HEK293 (cell line): ENCODE data around the gene NPR3.

Experiments
- BCL11B ChIP-seq: fragments of 450-650 bp; formaldehyde crosslinking; IDR thresholded peaks from 2 replicates; pipeline ENCODE4 v1.5.1; 2016; ENCODE audit warnings: low read depth, missing biosample characterization, missing genetic modification characterization
- HOXD13 ChIP-seq: sonication (generic); formaldehyde crosslinking; IDR thresholded peaks from 2 replicates; pipeline ENCODE4 v1.8.0; 2022; ENCODE audit warnings: missing genetic modification reagents, borderline replicate concordance
- KLF1 ChIP-seq: fragments of 450-650 bp; formaldehyde crosslinking; IDR thresholded peaks from 2 replicates; pipeline ENCODE4 v1.5.1; 2016; ENCODE audit warnings: missing biosample characterization, missing genetic modification characterization
- KLF10 ChIP-seq: fragments of 450-650 bp; IDR thresholded peaks from 2 replicates; pipeline ENCODE4 v1.5.1; 2018; ENCODE audit warnings: missing biosample characterization, mild to moderate bottlenecking, missing genetic modification characterization
- SETDB1 ChIP-seq: IDR thresholded peaks from one replicate; pipeline ENCODE4 v1.6.1; 2017; ENCODE audit warnings: mild to moderate bottlenecking, low read length, moderate library complexity, mixed read lengths; ENCODE audit not compliant: insufficient read length
- TRIM28 ChIP-seq: IDR thresholded peaks from 2 replicates; pipeline ENCODE4 v1.6.1; 2011; ENCODE audit warnings: low read length, control low read depth, borderline replicate concordance
- ZNF10 ChIP-seq: fragments of 450-650 bp; formaldehyde crosslinking; IDR thresholded peaks from 2 replicates; pipeline ENCODE4 v1.5.1; 2017; ENCODE audit warnings: missing biosample characterization, missing genetic modification characterization
- ZNF138 ChIP-seq: fragments of 450-650 bp; formaldehyde crosslinking; IDR thresholded peaks from 2 replicates; pipeline ENCODE4 v1.5.1; 2016; ENCODE audit warnings: missing biosample characterization, missing genetic modification characterization, borderline replicate concordance
- ZNF155 ChIP-seq: fragments of 450-650 bp; formaldehyde crosslinking; IDR thresholded peaks from 2 replicates; pipeline ENCODE4 v1.5.1; 2016; ENCODE audit warnings: missing biosample characterization, missing genetic modification characterization
- ZNF19 ChIP-seq: fragments of 450-650 bp; formaldehyde crosslinking; IDR thresholded peaks from 2 replicates; pipeline ENCODE4; 2016; ENCODE audit warnings: missing biosample characterization, missing genetic modification characterization, low read depth
- ZNF221 ChIP-seq: fragments of 450-650 bp; formaldehyde crosslinking; IDR thresholded peaks from 2 replicates; pipeline ENCODE4 v1.5.1; 2017; ENCODE audit warnings: missing biosample characterization, missing genetic modification characterization, borderline replicate concordance
- ZNF335 ChIP-seq: fragments of 450-650 bp; formaldehyde crosslinking; conservative IDR thresholded peaks from 2 replicates; pipeline ENCODE4 v1.5.1; 2016; ENCODE audit warnings: missing biosample characterization, missing genetic modification characterization
- ZNF37A ChIP-seq: fragments of 450-650 bp; IDR thresholded peaks from 2 replicates; pipeline ENCODE4 v1.5.1; 2018; ENCODE audit warnings: missing biosample characterization, missing genetic modification characterization
- ZNF426 ChIP-seq: fragments of 450-650 bp; formaldehyde crosslinking; IDR thresholded peaks from 2 replicates; pipeline ENCODE4 v1.5.1; 2017; ENCODE audit warnings: missing biosample characterization, missing genetic modification characterization, mild to moderate bottlenecking, inconsistent platforms, moderate library complexity
- ZNF501 ChIP-seq: fragments of 450-650 bp; formaldehyde crosslinking; IDR thresholded peaks from 2 replicates; pipeline ENCODE4 v1.5.1; 2016; ENCODE audit warnings: missing biosample characterization, missing genetic modification characterization
- ZNF585B ChIP-seq: fragments of 450-650 bp; formaldehyde crosslinking; IDR thresholded peaks from 2 replicates; pipeline ENCODE4 v1.5.1; 2016; ENCODE audit warnings: missing biosample characterization, missing genetic modification characterization
- ZNF623 ChIP-seq: fragments of 450-650 bp; formaldehyde crosslinking; IDR thresholded peaks from 2 replicates; pipeline ENCODE4 v1.5.1; 2016; ENCODE audit warnings: missing biosample characterization, missing genetic modification characterization
- ZNF670 ChIP-seq: fragments of 450-650 bp; formaldehyde crosslinking; IDR thresholded peaks from 2 replicates; pipeline ENCODE4 v1.5.1; 2016; ENCODE audit warnings: missing biosample characterization, missing genetic modification characterization, low read depth
- ZNF76 ChIP-seq: fragments of 450-650 bp; formaldehyde crosslinking; IDR thresholded peaks from 2 replicates; pipeline ENCODE4; 2016; ENCODE audit warnings: low read depth, missing biosample characterization, missing genetic modification characterization, borderline replicate concordance
- ZNF768 ChIP-seq: fragments of 450-650 bp; formaldehyde crosslinking; IDR thresholded peaks from 2 replicates; pipeline ENCODE4 v1.5.1; 2018; ENCODE audit warnings: missing biosample characterization, mild to moderate bottlenecking, missing genetic modification characterization
- ZSCAN23 ChIP-seq: fragments of 450-650 bp; formaldehyde crosslinking; IDR thresholded peaks from 2 replicates; pipeline ENCODE4 v1.5.1; 2016; ENCODE audit warnings: missing biosample characterization, missing genetic modification characterization
- ZSCAN30 ChIP-seq: fragments of 450-650 bp; IDR thresholded peaks from 2 replicates; pipeline ENCODE4 v1.5.1; 2018; ENCODE audit warnings: missing biosample characterization, mild to moderate bottlenecking, missing genetic modification characterization, moderate library complexity
- TF ChIP-seq, protein P1 (sequence below): fragments of 450-650 bp; formaldehyde crosslinking; IDR thresholded peaks from 2 replicates; pipeline ENCODE4 v1.5.1; 2016; ENCODE audit warnings: missing biosample characterization, missing genetic modification characterization
- TF ChIP-seq, protein P2 (sequence below): fragments of 450-650 bp; IDR thresholded peaks from 2 replicates; pipeline ENCODE4 v1.5.1; 2018; ENCODE audit warnings: missing biosample characterization, missing genetic modification characterization
- TF ChIP-seq, protein P3 (sequence below): fragments of 450-650 bp; formaldehyde crosslinking; IDR thresholded peaks from 2 replicates; pipeline ENCODE4 v1.5.1; 2017; ENCODE audit warnings: missing biosample characterization, missing genetic modification characterization
- TF ChIP-seq, protein P4 (sequence below): fragments of 450-650 bp; formaldehyde crosslinking; IDR thresholded peaks from 2 replicates; pipeline ENCODE4 v1.5.1; 2016; ENCODE audit warnings: missing biosample characterization, missing genetic modification characterization
- TF ChIP-seq, protein P5 (sequence below): fragments of 450-650 bp; formaldehyde crosslinking; IDR thresholded peaks from 2 replicates; pipeline ENCODE4 v1.5.1; 2016; ENCODE audit warnings: missing biosample characterization, missing genetic modification characterization, borderline replicate concordance
- TF ChIP-seq, protein P6 (sequence below): fragments of 450-650 bp; formaldehyde crosslinking; optimal IDR thresholded peaks from 2 replicates; pipeline ENCODE3; 2016; ENCODE audit warnings: missing biosample characterization, mild to moderate bottlenecking, missing genetic modification characterization
- TF ChIP-seq, protein P7 (sequence below): fragments of 450-650 bp; formaldehyde crosslinking; IDR thresholded peaks from 2 replicates; pipeline ENCODE4 v1.5.1; 2016; ENCODE audit warnings: missing biosample characterization, missing genetic modification characterization

Gene NPR3

DNA sequence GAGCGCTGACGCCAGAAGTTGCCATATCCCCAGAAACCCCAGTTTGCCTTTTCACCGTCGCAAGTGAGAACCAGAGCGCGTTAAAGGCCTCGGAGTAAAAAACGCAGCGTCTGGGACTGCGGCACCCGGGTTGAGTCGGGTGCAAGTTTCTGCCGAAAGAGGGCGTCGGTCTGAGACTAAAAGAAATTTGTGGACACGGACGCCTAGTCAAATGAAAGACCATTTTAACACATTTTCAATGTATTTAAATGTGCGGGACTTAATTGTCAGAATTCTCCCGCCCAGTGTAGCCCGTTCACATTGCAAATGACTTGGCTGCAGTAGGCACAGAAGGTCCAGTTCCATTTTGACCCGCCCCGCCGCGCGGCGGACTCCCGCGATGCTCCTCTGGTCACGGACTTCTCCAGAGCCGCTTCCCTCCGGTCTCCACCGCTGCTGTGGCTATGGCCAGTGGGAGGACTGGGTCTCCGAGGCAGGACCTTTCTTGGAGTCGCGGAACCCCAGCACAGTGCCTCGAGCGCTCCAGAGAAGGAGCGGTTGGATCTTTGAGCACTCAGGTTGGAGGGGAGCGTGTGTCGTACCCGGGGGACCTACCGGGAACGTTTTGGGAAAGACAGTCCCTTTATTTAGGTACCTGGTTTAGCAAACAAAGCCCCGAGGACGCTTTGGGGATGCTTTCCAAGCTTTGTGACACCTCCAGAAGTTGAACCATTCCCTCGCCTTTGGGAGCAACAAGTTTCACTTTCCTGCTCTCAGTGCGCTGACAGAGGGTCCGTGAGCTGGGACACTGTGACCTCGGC, 1.2 kb upstream of the NPR3 start (continued):
- TF ChIP-seq ZNF585B (tag by site-specific recombination) (peak; percentile 85), ZSCAN30 (tag by site-specific recombination) (no peak), ZSCAN23 (tag by site-specific recombination) (no peak), ZNF138 (tag by site-specific recombination) (no peak), ZNF670 (tag by site-specific recombination) (no peak), TRIM28 (peak; percentile 8; the same call in 1 of the 2 replicates), ZNF155 (no peak), ZNF37A (tag by site-specific recombination) (no peak), ZNF10 (no peak), ZNF623 (no peak), KLF10 (tag by site-specific recombination) (no peak), ZNF426 (tag by site-specific recombination) (no peak), HOXD13 (CRISPR knock-in tag) (no peak), ZNF19 (tag by site-specific recombination) (0 out of 2 replicates have a peak, but pooled peaks have one; percentile 8), ZNF501 (tag by site-specific recombination) (no peak), ZNF76 (tag by site-specific recombination) (peak; percentile 64; the same call in 1 of the 2 replicates), KLF1 (peak; percentile 15; the same call in 1 of the 2 replicates), ZNF335 (peak; percentile 79), ZNF768 (tag by site-specific recombination) (no peak), ZNF221 (tag by site-specific recombination) (no peak), BCL11B (tag by site-specific recombination) (no peak), SETDB1 (no peak)
- TF ChIP-seq, protein P1, sequence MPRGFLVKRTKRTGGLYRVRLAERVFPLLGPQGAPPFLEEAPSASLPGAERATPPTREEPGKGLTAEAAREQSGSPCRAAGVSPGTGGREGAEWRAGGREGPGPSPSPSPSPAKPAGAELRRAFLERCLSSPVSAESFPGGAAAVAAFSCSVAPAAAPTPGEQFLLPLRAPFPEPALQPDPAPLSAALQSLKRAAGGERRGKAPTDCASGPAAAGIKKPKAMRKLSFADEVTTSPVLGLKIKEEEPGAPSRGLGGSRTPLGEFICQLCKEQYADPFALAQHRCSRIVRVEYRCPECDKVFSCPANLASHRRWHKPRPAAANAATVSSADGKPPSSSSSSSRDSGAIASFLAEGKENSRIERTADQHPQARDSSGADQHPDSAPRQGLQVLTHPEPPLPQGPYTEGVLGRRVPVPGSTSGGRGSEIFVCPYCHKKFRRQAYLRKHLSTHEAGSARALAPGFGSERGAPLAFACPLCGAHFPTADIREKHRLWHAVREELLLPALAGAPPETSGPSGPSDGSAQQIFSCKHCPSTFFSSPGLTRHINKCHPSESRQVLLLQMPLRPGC (tag by site-specific recombination) = no peak
- TF ChIP-seq, protein P2, sequence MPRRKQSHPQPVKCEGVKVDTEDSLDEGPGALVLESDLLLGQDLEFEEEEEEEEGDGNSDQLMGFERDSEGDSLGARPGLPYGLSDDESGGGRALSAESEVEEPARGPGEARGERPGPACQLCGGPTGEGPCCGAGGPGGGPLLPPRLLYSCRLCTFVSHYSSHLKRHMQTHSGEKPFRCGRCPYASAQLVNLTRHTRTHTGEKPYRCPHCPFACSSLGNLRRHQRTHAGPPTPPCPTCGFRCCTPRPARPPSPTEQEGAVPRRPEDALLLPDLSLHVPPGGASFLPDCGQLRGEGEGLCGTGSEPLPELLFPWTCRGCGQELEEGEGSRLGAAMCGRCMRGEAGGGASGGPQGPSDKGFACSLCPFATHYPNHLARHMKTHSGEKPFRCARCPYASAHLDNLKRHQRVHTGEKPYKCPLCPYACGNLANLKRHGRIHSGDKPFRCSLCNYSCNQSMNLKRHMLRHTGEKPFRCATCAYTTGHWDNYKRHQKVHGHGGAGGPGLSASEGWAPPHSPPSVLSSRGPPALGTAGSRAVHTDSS (tag by site-specific recombination) = no peak
- TF ChIP-seq, protein P3, sequence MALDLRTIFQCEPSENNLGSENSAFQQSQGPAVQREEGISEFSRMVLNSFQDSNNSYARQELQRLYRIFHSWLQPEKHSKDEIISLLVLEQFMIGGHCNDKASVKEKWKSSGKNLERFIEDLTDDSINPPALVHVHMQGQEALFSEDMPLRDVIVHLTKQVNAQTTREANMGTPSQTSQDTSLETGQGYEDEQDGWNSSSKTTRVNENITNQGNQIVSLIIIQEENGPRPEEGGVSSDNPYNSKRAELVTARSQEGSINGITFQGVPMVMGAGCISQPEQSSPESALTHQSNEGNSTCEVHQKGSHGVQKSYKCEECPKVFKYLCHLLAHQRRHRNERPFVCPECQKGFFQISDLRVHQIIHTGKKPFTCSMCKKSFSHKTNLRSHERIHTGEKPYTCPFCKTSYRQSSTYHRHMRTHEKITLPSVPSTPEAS = no peak
- TF ChIP-seq, protein P4, sequence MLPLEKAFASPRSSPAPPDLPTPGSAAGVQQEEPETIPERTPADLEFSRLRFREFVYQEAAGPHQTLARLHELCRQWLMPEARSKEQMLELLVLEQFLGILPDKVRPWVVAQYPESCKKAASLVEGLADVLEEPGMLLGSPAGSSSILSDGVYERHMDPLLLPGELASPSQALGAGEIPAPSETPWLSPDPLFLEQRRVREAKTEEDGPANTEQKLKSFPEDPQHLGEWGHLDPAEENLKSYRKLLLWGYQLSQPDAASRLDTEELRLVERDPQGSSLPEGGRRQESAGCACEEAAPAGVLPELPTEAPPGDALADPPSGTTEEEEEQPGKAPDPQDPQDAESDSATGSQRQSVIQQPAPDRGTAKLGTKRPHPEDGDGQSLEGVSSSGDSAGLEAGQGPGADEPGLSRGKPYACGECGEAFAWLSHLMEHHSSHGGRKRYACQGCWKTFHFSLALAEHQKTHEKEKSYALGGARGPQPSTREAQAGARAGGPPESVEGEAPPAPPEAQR (tag by site-specific recombination) = no peak
- TF ChIP-seq, protein P5, sequence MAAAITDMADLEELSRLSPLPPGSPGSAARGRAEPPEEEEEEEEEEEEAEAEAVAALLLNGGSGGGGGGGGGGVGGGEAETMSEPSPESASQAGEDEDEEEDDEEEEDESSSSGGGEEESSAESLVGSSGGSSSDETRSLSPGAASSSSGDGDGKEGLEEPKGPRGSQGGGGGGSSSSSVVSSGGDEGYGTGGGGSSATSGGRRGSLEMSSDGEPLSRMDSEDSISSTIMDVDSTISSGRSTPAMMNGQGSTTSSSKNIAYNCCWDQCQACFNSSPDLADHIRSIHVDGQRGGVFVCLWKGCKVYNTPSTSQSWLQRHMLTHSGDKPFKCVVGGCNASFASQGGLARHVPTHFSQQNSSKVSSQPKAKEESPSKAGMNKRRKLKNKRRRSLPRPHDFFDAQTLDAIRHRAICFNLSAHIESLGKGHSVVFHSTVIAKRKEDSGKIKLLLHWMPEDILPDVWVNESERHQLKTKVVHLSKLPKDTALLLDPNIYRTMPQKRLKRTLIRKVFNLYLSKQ = no peak
- TF ChIP-seq, protein P6, sequence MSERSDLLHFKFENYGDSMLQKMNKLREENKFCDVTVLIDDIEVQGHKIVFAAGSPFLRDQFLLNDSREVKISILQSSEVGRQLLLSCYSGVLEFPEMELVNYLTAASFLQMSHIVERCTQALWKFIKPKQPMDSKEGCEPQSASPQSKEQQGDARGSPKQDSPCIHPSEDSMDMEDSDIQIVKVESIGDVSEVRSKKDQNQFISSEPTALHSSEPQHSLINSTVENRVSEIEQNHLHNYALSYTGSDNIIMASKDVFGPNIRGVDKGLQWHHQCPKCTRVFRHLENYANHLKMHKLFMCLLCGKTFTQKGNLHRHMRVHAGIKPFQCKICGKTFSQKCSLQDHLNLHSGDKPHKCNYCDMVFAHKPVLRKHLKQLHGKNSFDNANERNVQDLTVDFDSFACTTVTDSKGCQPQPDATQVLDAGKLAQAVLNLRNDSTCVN = peak; percentile 38
- TF ChIP-seq, protein P7, sequence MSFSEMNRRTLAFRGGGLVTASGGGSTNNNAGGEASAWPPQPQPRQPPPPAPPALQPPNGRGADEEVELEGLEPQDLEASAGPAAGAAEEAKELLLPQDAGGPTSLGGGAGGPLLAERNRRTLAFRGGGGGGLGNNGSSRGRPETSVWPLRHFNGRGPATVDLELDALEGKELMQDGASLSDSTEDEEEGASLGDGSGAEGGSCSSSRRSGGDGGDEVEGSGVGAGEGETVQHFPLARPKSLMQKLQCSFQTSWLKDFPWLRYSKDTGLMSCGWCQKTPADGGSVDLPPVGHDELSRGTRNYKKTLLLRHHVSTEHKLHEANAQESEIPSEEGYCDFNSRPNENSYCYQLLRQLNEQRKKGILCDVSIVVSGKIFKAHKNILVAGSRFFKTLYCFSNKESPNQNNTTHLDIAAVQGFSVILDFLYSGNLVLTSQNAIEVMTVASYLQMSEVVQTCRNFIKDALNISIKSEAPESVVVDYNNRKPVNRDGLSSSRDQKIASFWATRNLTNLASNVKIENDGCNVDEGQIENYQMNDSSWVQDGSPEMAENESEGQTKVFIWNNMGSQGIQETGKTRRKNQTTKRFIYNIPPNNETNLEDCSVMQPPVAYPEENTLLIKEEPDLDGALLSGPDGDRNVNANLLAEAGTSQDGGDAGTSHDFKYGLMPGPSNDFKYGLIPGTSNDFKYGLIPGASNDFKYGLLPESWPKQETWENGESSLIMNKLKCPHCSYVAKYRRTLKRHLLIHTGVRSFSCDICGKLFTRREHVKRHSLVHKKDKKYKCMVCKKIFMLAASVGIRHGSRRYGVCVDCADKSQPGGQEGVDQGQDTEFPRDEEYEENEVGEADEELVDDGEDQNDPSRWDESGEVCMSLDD (tag by site-specific recombination) = no peak
